Activated naive CD8-positive, alpha-beta T cell treated with anti-CD3 and anti-CD28 coated beads, Interleukin-2, amount 50 U/mL, for 24 hours (primary cell): ENCODE data around the gene TNXB.
"Not testable (repeated sequence)": the region's sequence is repeated elsewhere in the genome, so short reads cannot be mapped to it uniquely, and the experiment has no call there.

Experiments
- ATAC-seq: fragments of 150-1000 bp; cut with Tn5 transposase; one replicate; pipeline ENCODE4 v1.10.0; 2021
- DNase-seq: peaks from one replicate; pipeline ENCODE4 v3.0.0; 2021
- H3K27ac Mint-ChIP-seq: one replicate; pipeline ENCODE4 v1.8.0; 2021; ENCODE audit warnings: mild to moderate bottlenecking, mixed read lengths
- H3K27me3 Mint-ChIP-seq: one replicate; pipeline ENCODE4 v1.8.0; 2021; ENCODE audit warnings: mixed read lengths
- H3K36me3 Mint-ChIP-seq: one replicate; pipeline ENCODE4 v1.8.0; 2021; ENCODE audit warnings: low read depth, mixed read lengths
- H3K4me1 Mint-ChIP-seq: one replicate; pipeline ENCODE4 v1.8.0; 2021; ENCODE audit warnings: mixed read lengths
- H3K4me3 Mint-ChIP-seq: one replicate; pipeline ENCODE4 v1.8.0; 2021; ENCODE audit warnings: mild to moderate bottlenecking, moderate library complexity, mixed read lengths
- H3K9me3 Mint-ChIP-seq: one replicate; pipeline ENCODE4 v1.8.0; 2021; ENCODE audit warnings: mixed read lengths

TNXB gene

GRCh38 chr6:32070814-32071543 lies 38.2 kb downstream of the TNXB start:
- peaks cover 2% of the 10 kb centered on the region for H3K27me3 Mint-ChIP-seq
- DNase-seq = no peak
- no peak for ATAC-seq
- H3K36me3 Mint-ChIP-seq = no peaks in the 10 kb centered on the region
- no peaks in the 10 kb centered on the region for H3K4me1 Mint-ChIP-seq
- no peak overlapping the region for H3K4me3 Mint-ChIP-seq
- H3K9me3 Mint-ChIP-seq = no peaks in the 10 kb centered on the region
- H3K27ac Mint-ChIP-seq = no peak overlapping the region

- Mint-ChIP-seq H3K27ac (no peak overlapping the region), H3K4me1 (no peaks in the 10 kb centered on the region), H3K4me3 (no peak overlapping the region), H3K9me3 (no peaks in the 10 kb centered on the region), H3K27me3 (peaks cover 2% of the 10 kb centered on the region), H3K36me3 (no peaks in the 10 kb centered on the region)
- ATAC-seq = no peak
- no peak for DNase-seq
Measured at GRCh38 chr6:32069878-32070515, 39.1 kb downstream of the TNXB start.

- H3K27me3 Mint-ChIP-seq = peaks cover 2% of the 10 kb centered on the region
- no peak for DNase-seq
- no peaks in the 10 kb centered on the region for H3K9me3 Mint-ChIP-seq
- ATAC-seq = no peak
- H3K27ac Mint-ChIP-seq = no peak overlapping the region
- H3K4me3 Mint-ChIP-seq = no peak overlapping the region
- H3K4me1 Mint-ChIP-seq = no peaks in the 10 kb centered on the region
- H3K36me3 Mint-ChIP-seq = no peaks in the 10 kb centered on the region
Measured at GRCh38 chr6:32069460-32069859, 39.7 kb downstream of the TNXB start.

GRCh38 chr6:32068867-32069266 lies 40.3 kb downstream of the TNXB start:
- Mint-ChIP-seq H3K4me3 (no peak overlapping the region), H3K27me3 (peaks cover 2% of the 10 kb centered on the region), H3K4me1 (no peaks in the 10 kb centered on the region), H3K27ac (no peak overlapping the region), H3K9me3 (no peaks in the 10 kb centered on the region), H3K36me3 (no peaks in the 10 kb centered on the region)
- no peak for ATAC-seq
- DNase-seq = no peak

- H3K9me3 Mint-ChIP-seq = not testable (repeated sequence)
Measured at GRCh38 chr6:32068315-32068714, 40.8 kb downstream of the TNXB start.

GRCh38 chr6:32067521-32067920 lies 41.6 kb downstream of the TNXB start:
- H3K36me3 Mint-ChIP-seq = not testable (repeated sequence)

More at GRCh38 chr6:32068315-32068714, 40.8 kb downstream of the TNXB start:
- H3K27me3 Mint-ChIP-seq, H3K4me1 Mint-ChIP-seq, DNase-seq, H3K36me3 Mint-ChIP-seq, H3K27ac Mint-ChIP-seq, H3K4me3 Mint-ChIP-seq, ATAC-seq: not testable (repeated sequence)

GRCh38 chr6:32064706-32065105 lies 44.4 kb downstream of the TNXB start:
- Mint-ChIP-seq H3K36me3 (no peaks in the 10 kb centered on the region), H3K27ac (no peak overlapping the region), H3K27me3 (no peaks in the 10 kb centered on the region), H3K4me1 (no peaks in the 10 kb centered on the region), H3K9me3 (no peaks in the 10 kb centered on the region), H3K4me3 (no peak overlapping the region)
- DNase-seq (no peak), ATAC-seq (no peak)

More at GRCh38 chr6:32067521-32067920, 41.6 kb downstream of the TNXB start:
- not testable (repeated sequence) for H3K4me1 Mint-ChIP-seq, H3K27ac Mint-ChIP-seq, H3K9me3 Mint-ChIP-seq, H3K4me3 Mint-ChIP-seq, H3K27me3 Mint-ChIP-seq, DNase-seq, ATAC-seq

- peaks cover 2% of the 10 kb centered on the region for H3K27me3 Mint-ChIP-seq
- H3K9me3 Mint-ChIP-seq = no peaks in the 10 kb centered on the region
- DNase-seq = no peak
- no peak overlapping the region for H3K27ac Mint-ChIP-seq
- H3K36me3 Mint-ChIP-seq = no peaks in the 10 kb centered on the region
- no peak for ATAC-seq
- no peaks in the 10 kb centered on the region for H3K4me1 Mint-ChIP-seq
- no peak overlapping the region for H3K4me3 Mint-ChIP-seq
Measured at GRCh38 chr6:32060966-32061655, 48.0 kb downstream of the TNXB start.

GRCh38 chr6:32058511-32058963 lies 50.6 kb downstream of the TNXB start:
- no peaks in the 10 kb centered on the region for H3K9me3 Mint-ChIP-seq
- H3K4me3 Mint-ChIP-seq = no peak overlapping the region
- no peak overlapping the region for H3K27ac Mint-ChIP-seq
- ATAC-seq (no peak), DNase-seq (no peak)
- no peaks in the 10 kb centered on the region for H3K4me1 Mint-ChIP-seq
- no peaks in the 10 kb centered on the region for H3K36me3 Mint-ChIP-seq
- H3K27me3 Mint-ChIP-seq = peaks cover 2% of the 10 kb centered on the region

GRCh38 chr6:32057966-32058365 lies 51.2 kb downstream of the TNXB start:
- Mint-ChIP-seq H3K4me1 (no peaks in the 10 kb centered on the region), H3K27ac (no peak overlapping the region), H3K36me3 (no peaks in the 10 kb centered on the region), H3K4me3 (no peak overlapping the region), H3K9me3 (no peaks in the 10 kb centered on the region), H3K27me3 (peaks cover 2% of the 10 kb centered on the region)
- ATAC-seq (no peak), DNase-seq (no peak)

GRCh38 chr6:32056254-32056653 lies 52.9 kb downstream of the TNXB start:
- peaks cover 2% of the 10 kb centered on the region for H3K27me3 Mint-ChIP-seq
- H3K4me1 Mint-ChIP-seq = no peaks in the 10 kb centered on the region
- no peak overlapping the region for H3K27ac Mint-ChIP-seq
- H3K36me3 Mint-ChIP-seq = no peaks in the 10 kb centered on the region
- no peaks in the 10 kb centered on the region for H3K9me3 Mint-ChIP-seq
- ATAC-seq (no peak), DNase-seq (no peak)
- no peak overlapping the region for H3K4me3 Mint-ChIP-seq

- not testable (repeated sequence) for H3K27ac Mint-ChIP-seq, ATAC-seq, H3K4me1 Mint-ChIP-seq, H3K36me3 Mint-ChIP-seq, H3K9me3 Mint-ChIP-seq, DNase-seq, H3K4me3 Mint-ChIP-seq, H3K27me3 Mint-ChIP-seq
Measured at GRCh38 chr6:32055756-32056155, 53.4 kb downstream of the TNXB start.

GRCh38 chr6:32053314-32053713 lies 55.8 kb downstream of the TNXB start:
- H3K4me1 Mint-ChIP-seq, ATAC-seq, DNase-seq, H3K9me3 Mint-ChIP-seq, H3K27me3 Mint-ChIP-seq, H3K36me3 Mint-ChIP-seq, H3K27ac Mint-ChIP-seq, H3K4me3 Mint-ChIP-seq: not testable (repeated sequence)

GRCh38 chr6:32052626-32053025 lies 56.5 kb downstream of the TNXB start:
- not testable (repeated sequence) for H3K27me3 Mint-ChIP-seq, ATAC-seq, DNase-seq, H3K9me3 Mint-ChIP-seq, H3K27ac Mint-ChIP-seq, H3K4me3 Mint-ChIP-seq, H3K36me3 Mint-ChIP-seq, H3K4me1 Mint-ChIP-seq

GRCh38 chr6:32050562-32050961 lies 58.6 kb downstream of the TNXB start:
- Mint-ChIP-seq H3K27me3 (no peaks in the 10 kb centered on the region), H3K36me3 (no peaks in the 10 kb centered on the region), H3K27ac (no peak overlapping the region), H3K9me3 (no peaks in the 10 kb centered on the region), H3K4me3 (no peak overlapping the region), H3K4me1 (no peaks in the 10 kb centered on the region)
- ATAC-seq (no peak), DNase-seq (no peak)
